MCF 10A (cell line): Measurements from ENCODE around the gene LRP1. TPM values are rescaled to one million over a fixed set of nuclear protein-coding genes. Genes with fewer than 3 reads are reported as not detected.

Experiments used
- BruUV-seq: library from RNA; stranded (reverse); fragments of 400-500 nt; replicated peaks from 2 replicates; lab custom pipeline; 2021; lab: Mats Ljungman, UMichigan
- CTCF ChIA-PET: fragments of 300-600 bp; sonication (Branson Sonifier 250); formaldehyde crosslinking; extraction: SDS; loops from one replicate; lab custom pipeline; 2021; ENCODE audit warnings: antibody characterized with exemption, inconsistent platforms; lab: Yijun Ruan, JAX
- POLR2A ChIA-PET: fragments of 300-600, 350-650 bp; sonication (Branson Sonifier 250); formaldehyde crosslinking; extraction: SDS; loops from one replicate; lab custom pipeline; 2020; ENCODE audit warnings: antibody characterized with exemption, inconsistent platforms; lab: Yijun Ruan, JAX
- DNase-seq: peaks from one replicate; pipeline ENCODE4 v3.0.0-alpha.2; 2018; ENCODE audit not compliant: unreplicated experiment
- H3K27ac Mint-ChIP-seq: one replicate; pipeline ENCODE4 v1.8.0; 2022; ENCODE audit warnings: mild to moderate bottlenecking, low read depth, mixed read lengths; ENCODE audit not compliant: unreplicated experiment
- H3K27me3 Mint-ChIP-seq: one replicate; pipeline ENCODE4 v1.8.0; 2022; ENCODE audit warnings: mixed read lengths; ENCODE audit not compliant: insufficient read depth, unreplicated experiment
- H3K36me3 Mint-ChIP-seq: one replicate; pipeline ENCODE4 v1.8.0; 2022; ENCODE audit warnings: mild to moderate bottlenecking, moderate library complexity, mixed read lengths; ENCODE audit not compliant: insufficient read depth, unreplicated experiment
- H3K4me1 Mint-ChIP-seq: one replicate; pipeline ENCODE4 v1.8.0; 2022; ENCODE audit warnings: mixed read lengths; ENCODE audit not compliant: insufficient read depth, unreplicated experiment
- H3K4me3 Mint-ChIP-seq: one replicate; pipeline ENCODE4 v1.8.0; 2022; ENCODE audit warnings: mild to moderate bottlenecking, moderate library complexity, mixed read lengths; ENCODE audit not compliant: unreplicated experiment
- H3K9me3 Mint-ChIP-seq: one replicate; pipeline ENCODE4 v1.8.0; 2022; ENCODE audit warnings: mixed read lengths; ENCODE audit not compliant: unreplicated experiment
- intact Hi-C: fragments of 100-400 bp; cut with micrococcal nuclease; formaldehyde crosslinking; loops from 2 replicates; pipeline ENCODE4 v1.14.1; 2022
- total RNA-seq: library from RNA; stranded (reverse); gene quantifications from 2 replicates; pipeline ENCODE4 v1.2.3, GENCODE V29; 2022
- TF ChIP-seq, protein P1 (sequence below): fragments of 200-600 bp; IDR thresholded peaks from one replicate; pipeline ENCODE4 v1.8.0; 2022; ENCODE audit warnings: antibody characterized with exemption, mild to moderate bottlenecking; ENCODE audit not compliant: unreplicated experiment

Gene LRP1
- total RNA-seq, 1 experiment from 2014 or later = 18.9 TPM

DNA sequence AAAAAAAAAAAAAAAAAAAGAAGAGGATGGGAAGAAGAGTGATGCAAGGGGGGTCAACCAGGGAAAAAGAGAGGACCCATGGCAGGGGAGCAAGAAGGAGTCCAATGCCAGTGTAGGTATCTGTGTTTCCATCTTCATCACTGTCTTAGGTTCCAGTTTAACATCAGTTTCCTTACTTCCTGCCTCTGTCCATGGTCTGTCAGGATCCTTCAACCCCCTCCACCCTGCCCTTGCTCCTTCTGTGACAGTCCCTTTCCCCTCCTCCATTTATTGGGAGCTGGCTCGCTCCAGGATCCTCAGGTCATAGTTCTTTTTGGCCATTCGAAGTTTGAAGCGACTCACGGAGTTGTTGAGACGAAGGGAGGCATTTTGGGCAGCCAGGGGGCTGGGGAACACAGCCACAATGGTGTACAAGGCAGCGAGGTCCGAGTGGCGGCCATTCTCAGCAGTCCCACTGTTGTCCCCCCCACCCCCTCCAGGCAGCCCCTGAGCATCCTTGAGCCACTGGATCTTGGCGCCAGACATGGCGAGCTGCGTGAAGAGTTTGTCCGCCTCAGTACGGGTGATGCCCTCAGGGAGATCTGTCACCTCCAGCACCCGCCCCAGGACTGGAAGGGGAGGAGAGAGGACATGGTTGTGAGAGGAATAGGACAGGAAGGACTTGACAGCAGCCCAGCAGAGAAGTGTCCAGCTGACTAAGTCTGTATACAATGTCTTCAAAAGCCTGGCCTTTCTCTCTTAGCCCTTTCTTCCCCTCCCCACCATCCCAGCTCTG, 126.4 kb downstream of the LRP1 start:
- POLR2A ChIA-PET = no interaction called here
- TF ChIP-seq, protein P1, sequence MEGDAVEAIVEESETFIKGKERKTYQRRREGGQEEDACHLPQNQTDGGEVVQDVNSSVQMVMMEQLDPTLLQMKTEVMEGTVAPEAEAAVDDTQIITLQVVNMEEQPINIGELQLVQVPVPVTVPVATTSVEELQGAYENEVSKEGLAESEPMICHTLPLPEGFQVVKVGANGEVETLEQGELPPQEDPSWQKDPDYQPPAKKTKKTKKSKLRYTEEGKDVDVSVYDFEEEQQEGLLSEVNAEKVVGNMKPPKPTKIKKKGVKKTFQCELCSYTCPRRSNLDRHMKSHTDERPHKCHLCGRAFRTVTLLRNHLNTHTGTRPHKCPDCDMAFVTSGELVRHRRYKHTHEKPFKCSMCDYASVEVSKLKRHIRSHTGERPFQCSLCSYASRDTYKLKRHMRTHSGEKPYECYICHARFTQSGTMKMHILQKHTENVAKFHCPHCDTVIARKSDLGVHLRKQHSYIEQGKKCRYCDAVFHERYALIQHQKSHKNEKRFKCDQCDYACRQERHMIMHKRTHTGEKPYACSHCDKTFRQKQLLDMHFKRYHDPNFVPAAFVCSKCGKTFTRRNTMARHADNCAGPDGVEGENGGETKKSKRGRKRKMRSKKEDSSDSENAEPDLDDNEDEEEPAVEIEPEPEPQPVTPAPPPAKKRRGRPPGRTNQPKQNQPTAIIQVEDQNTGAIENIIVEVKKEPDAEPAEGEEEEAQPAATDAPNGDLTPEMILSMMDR = no peak
- no peaks in the 10 kb centered on the region for H3K27me3 Mint-ChIP-seq
- H3K4me1 Mint-ChIP-seq = no peaks in the 10 kb centered on the region
- peaks cover 30% of the 10 kb centered on the region for H3K36me3 Mint-ChIP-seq
- DNase-seq = no peak
- intact Hi-C loops = no loop called here
- no peaks in the 10 kb centered on the region for H3K9me3 Mint-ChIP-seq
- no peak overlapping the region for H3K27ac Mint-ChIP-seq
- H3K4me3 Mint-ChIP-seq = no peak overlapping the region
- BruUV-seq = no TSS peak
- CTCF ChIA-PET = interaction anchor here (1.2 to 13.7 kb wide), 4 partner anchors 12 to 200 kb away, joined by 3 to 139 read pairs (median 4); partner anchors contain the start of gene INHBE

DNA sequence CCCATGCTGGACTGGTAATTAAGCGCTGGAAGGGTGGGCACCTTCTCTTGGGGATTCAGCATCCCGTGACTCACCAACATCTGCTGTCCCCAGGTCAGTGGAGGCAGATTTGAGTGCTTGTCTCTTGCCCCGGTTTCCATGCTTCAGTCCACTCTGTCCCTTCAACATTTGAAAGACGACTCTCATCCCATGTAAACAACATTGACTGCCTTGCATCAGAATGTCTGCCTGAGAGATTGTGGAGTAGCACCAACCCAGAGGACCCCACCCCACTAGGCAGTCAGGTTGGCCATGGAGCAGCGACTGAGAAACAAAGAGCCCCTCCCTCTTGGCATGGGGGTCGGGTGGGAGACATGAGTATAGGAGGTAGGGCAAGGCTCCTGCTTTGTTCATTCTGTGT, 127.6 kb downstream of the LRP1 start:
- TF ChIP-seq, protein P1 = no peak
- H3K4me1 Mint-ChIP-seq = no peaks in the 10 kb centered on the region
- intact Hi-C loops = no loop called here

DNA sequence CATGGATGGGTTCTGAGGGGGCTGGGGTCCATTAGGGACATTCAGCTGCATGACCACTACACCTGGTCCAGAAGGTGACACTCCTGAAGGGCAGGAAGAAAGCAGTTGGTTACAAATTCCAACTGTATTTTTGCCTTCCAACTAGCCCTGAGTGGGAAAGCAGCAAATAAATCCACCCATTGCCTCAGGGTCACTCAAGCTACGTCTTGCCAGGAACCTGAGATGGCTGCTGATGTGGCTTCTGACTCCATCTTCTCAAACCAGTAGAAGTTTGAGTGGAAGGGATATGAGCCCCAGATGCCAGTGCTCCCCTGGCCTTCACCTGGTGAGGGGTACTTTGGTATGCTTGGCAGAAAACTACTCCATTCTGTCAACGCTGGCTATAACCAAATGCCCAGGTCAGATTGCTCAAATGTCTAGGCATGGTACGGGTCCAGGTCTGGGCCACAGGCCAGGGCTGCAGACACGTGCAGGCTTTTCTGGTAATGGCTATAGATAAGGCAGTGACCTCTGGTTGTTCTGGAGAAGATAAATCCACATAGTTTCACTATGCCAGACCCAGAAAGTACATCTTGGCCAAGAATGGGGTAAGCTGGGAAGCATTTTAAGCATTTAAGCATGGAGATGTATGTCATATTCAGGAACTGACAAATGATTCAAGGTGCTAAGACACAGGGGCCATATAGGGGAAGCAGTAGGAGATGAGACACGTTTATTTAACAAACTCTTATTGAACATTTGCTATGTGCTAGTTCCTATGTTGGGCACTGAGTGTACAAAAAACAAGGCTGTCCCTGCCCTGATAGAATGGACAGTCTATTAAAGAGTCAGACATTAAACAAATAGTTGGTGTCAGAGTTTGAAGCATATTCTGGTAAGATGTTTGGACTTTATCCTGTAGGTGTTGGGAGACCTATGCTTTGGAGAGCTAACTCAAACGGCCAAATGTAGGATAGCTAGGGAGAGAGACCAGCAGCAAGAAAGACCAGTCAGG, 131.0 kb downstream of the LRP1 start:
- intact Hi-C loops = no loop called here
- H3K4me1 Mint-ChIP-seq = no peaks in the 10 kb centered on the region
- no peaks in the 10 kb centered on the region for H3K27me3 Mint-ChIP-seq
- TF ChIP-seq, protein P1 = no peak
- CTCF ChIA-PET = interaction anchor here (0.7 to 13.7 kb wide), 4 partner anchors 16 to 195 kb away, joined by 3 to 139 read pairs (median 5); partner anchors contain the start of gene INHBE
- BruUV-seq = no TSS peak
- H3K4me3 Mint-ChIP-seq = no peak overlapping the region
- no peak for DNase-seq
- no peaks in the 10 kb centered on the region for H3K9me3 Mint-ChIP-seq
- POLR2A ChIA-PET = interaction anchor here (1.5 kb wide), 1 partner anchor 17 kb away, joined by 4 read pairs; no protein-coding TSS in a partner anchor
- no peak overlapping the region for H3K27ac Mint-ChIP-seq
- H3K36me3 Mint-ChIP-seq = peaks cover 47% of the 10 kb centered on the region

More for the DNA sequence above, 127.6 kb downstream of the LRP1 start:
- H3K36me3 Mint-ChIP-seq = peaks cover 40% of the 10 kb centered on the region
- DNase-seq = no peak
- CTCF ChIA-PET = interaction anchor here (1.2 to 13.7 kb wide), 2 partner anchors 42 to 199 kb away, joined by 3 to 139 read pairs; partner anchors contain the start of gene INHBE
- no peaks in the 10 kb centered on the region for H3K9me3 Mint-ChIP-seq
- H3K4me3 Mint-ChIP-seq = no peak overlapping the region
- H3K27me3 Mint-ChIP-seq = no peaks in the 10 kb centered on the region
- BruUV-seq = no TSS peak
- POLR2A ChIA-PET = no interaction called here
- no peak overlapping the region for H3K27ac Mint-ChIP-seq
